Measurements from ENCODE around the gene PTPRN.
"Not testable (repeated sequence)": the region's sequence is repeated elsewhere in the genome, so short reads cannot be mapped to it uniquely, and the experiment has no call there.

PTPRN gene

GRCh38 chr2:219309278-219309677 lies at the start of gene PTPRN:
TSS of gene PTPRN (minus strand) at chr2:219309401. CDS start at chr2:219309332, 69 bp downstream.
- DNase-seq (ENCODE audit: low read depth) = no peak

- no peak for DNase-seq (ENCODE audit: low read depth)
Measured at GRCh38 chr2:219358170-219359075, 49.2 kb upstream of the PTPRN start.

GRCh38 chr2:219356834-219357233 lies 47.6 kb upstream of the PTPRN start:
- no peak for DNase-seq (ENCODE audit: low read depth)

GRCh38 chr2:219354582-219354981 lies 45.4 kb upstream of the PTPRN start:
- DNase-seq (ENCODE audit: low read depth) = no peak

GRCh38 chr2:219353129-219353528 lies 43.9 kb upstream of the PTPRN start:
- DNase-seq (ENCODE audit: low read depth) = no peak

GRCh38 chr2:219352448-219353023 lies 43.3 kb upstream of the PTPRN start:
- DNase-seq (ENCODE audit: low read depth) = peak; percentile 36

GRCh38 chr2:219350710-219351221 lies 41.6 kb upstream of the PTPRN start:
- DNase-seq (ENCODE audit: low read depth) = no peak

- DNase-seq (ENCODE audit: low read depth) = no peak
Measured at GRCh38 chr2:219350215-219350614, 41.0 kb upstream of the PTPRN start.

GRCh38 chr2:219344751-219345430 lies 35.7 kb upstream of the PTPRN start:
- DNase-seq (ENCODE audit: low read depth) = no peak

GRCh38 chr2:219335373-219335786 lies 26.2 kb upstream of the PTPRN start:
- no peak for DNase-seq (ENCODE audit: low read depth)

GRCh38 chr2:219334076-219334475 lies 24.9 kb upstream of the PTPRN start:
- DNase-seq (ENCODE audit: low read depth) = no peak

GRCh38 chr2:219332542-219332941 lies 23.3 kb upstream of the PTPRN start, which contains the start of gene RESP18:
TSS of gene RESP18 (minus strand) at chr2:219332744.
- no peak for DNase-seq (ENCODE audit: low read depth)

- DNase-seq (ENCODE audit: low read depth) = no peak
Measured at GRCh38 chr2:219331560-219332213, 22.5 kb upstream of the PTPRN start.

GRCh38 chr2:219327719-219328118 lies 18.5 kb upstream of the PTPRN start:
- DNase-seq (ENCODE audit: low read depth) = no peak

- no peak for DNase-seq (ENCODE audit: low read depth)
Measured at GRCh38 chr2:219325657-219326315, 16.6 kb upstream of the PTPRN start.

GRCh38 chr2:219325136-219325535 lies 15.9 kb upstream of the PTPRN start:
- no peak for DNase-seq (ENCODE audit: low read depth)

GRCh38 chr2:219323434-219323833 lies 14.2 kb upstream of the PTPRN start:
- DNase-seq (ENCODE audit: low read depth) = no peak

- DNase-seq (ENCODE audit: low read depth) = no peak
Measured at GRCh38 chr2:219314804-219315468, 5.7 kb upstream of the PTPRN start.

- not testable (repeated sequence) for DNase-seq (ENCODE audit: low read depth)
Measured at GRCh38 chr2:219312683-219313263, 3.6 kb upstream of the PTPRN start.
